Measurements from ENCODE around the gene BAHCC1.

BAHCC1 gene

DNA sequence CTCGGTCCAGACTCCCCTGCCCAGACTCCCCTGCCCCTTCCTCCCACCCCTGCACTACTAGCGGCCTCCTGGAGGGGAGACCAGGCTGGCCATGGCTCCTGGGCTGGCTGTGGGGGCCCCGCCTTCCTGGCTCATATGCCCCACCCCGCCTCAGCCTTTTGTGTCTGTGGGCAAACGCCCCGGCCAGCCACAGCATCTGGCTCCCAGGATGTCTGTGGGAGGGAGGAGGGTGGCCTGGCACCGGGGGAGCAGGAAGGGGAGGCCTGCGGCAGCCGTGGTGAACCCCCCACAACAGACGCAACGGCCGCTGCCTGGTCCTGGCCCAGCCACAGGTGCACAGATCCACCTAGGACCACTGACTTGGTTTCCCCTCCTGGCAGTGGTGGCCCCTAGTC is 32.9 kb downstream of the BAHCC1 start:
- DNase-seq = no peak

DNA sequence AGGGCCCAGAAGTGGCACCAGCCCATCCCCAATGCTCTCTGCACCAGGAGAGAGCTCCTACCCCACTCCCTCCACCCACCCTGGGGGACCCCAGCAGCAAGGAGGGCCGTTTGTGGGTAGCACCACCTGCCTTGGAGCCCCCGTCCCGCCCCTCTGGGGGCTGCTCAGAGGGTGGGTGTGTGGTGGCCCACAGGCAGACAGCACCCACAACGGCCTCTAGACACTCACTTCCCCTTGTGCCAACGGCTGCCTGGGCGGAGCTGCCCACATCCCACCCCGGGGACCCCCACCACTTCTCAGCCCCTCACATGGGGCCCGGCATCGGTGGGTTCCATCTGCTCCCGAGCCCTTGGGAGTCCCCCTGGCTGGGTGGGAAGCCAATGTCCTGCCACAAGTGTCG is 33.3 kb downstream of the BAHCC1 start:
- DNase-seq = no peak

DNA sequence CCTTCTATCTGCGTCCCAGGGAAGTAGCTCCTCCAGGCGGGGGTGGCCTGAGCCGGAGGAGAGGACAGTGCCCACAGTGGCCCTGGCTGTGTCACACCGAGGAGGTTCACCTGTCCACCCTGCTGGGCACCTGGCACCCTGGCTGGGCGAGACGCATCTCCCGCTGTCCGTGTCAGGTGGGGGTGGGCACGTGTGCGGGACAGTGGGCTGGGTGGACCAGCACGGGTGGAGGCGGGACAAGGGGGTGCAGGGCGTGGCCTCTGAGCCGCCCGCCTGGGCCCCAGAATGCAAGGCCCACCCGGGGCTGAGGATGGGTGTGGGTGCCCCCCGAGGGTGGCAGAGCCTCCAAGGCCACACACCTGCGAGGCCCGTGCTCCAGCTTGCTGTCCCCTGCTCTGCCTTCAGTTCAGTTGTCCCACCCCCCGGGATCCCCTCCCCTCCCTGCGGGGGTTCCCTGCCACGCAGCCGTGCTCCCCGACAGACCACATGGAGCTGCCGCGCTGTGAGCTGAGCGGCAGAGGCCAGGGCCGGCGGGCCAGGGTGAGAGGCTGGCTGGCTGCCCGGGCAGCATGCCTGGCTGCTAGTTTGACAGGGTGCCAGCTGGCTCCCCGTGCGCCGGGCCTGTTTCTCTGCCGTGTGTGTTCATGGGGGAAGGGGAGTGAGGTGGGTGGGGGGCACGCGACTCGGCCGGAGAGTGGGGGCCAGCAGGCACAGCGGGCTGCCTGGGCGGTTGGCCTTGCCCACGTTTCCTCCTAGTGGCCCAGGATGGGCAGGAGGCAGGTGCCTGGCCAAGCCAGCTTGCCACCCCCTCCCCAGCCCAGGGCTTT is 33.9 kb downstream of the BAHCC1 start:
- no peak for DNase-seq

DNA sequence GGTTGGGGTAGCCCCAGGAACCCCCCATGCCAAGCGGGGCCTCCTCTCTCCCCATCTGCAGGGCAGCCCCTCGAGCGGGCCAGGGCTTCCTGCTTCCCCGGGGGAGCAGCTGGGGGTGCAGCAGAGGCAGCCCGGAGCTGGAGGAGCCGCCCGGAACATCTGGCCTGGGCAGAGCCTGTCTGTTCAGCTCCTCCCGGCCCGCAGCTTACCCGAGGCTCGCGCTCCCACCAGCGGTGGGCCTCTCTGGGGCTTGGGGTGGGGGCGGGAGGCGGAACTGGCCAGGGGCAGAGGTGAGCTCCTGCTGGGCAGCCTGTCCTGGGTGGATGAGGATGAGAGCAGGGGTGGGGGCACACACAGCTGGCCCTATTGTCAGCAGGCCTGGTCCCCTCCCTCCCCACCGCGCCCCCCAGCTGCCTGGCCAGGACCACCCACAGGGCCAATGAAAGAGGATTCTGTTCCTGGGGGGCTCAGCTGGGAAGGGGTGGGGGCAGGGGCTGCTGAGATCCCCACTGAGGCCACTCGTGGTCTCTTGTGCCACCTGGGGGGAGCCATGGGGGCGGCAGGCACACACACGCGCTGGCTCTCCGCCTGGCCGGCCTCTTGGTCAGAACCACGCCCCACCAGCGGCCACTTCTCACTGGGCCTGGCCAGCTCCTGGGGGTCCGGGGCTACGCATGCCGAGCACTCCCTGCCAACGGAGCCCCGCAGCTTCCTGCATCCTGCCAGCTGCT is 34.7 kb downstream of the BAHCC1 start:
- no peak for DNase-seq

DNA sequence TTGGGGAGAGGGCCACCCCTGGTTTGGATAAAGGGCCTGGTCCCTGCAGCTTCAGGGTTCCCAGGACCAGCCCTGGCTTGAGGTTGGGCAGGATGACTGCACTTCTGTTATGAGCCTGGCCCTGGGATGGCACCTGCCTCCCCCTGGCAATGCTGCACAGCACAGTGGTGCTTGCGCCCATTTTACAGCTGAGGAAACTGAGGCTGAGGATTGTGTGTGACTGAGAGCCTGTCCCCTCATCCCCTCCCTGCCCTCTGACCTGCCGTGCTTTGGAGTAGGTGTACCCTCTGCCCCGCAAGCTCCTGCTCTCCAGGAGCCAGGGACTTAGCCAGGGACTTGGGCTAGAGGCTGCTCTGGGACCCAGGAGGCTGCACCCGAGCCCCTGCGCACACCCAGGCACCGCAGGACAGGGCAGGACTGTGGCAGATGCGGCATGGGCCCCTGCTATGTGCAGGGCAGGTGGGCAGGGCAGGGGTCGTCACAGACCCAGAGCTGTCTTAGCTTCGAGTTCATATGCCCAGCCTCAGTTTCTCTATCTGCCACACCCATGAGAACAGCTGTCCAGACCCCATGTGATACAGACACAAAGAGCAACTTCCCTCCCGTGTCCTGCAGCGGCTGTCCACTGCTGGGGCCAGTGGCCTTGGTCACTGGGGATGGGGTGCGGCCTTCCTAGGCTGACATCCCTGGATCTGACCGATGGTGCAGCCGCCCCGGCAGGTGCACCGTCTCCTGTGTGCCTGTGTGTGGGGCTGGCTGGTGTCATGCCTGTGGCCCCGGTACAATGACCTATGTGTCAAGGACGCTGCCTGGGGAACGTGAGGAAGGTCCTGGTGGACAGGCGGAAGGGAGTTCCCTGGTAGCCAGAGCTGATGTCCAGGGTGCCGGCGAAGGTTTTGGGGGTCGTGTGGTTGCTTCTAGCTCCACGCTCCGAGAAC is 36.6 kb downstream of the BAHCC1 start:
- no peak for DNase-seq

DNA sequence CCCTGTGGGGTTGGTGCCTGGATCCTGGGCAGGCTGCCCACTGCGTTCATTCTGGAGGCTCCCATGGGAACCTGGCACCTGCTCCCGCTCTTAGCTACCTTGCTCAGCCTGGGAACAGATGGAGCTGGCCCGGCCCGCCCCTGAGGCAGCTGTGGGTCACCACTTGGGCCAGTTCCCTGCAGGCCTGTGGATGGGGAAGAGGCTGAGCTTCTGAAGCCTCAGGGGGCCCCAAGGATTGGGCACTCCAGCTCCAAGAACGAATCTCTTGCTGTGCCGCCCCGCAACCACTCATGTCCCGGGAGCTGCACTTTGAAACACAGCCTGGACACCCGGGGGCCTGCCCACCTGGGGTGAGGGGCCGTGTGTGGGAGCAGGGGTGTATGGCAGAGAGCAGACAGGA is 37.7 kb downstream of the BAHCC1 start:
- no peak for DNase-seq

DNA sequence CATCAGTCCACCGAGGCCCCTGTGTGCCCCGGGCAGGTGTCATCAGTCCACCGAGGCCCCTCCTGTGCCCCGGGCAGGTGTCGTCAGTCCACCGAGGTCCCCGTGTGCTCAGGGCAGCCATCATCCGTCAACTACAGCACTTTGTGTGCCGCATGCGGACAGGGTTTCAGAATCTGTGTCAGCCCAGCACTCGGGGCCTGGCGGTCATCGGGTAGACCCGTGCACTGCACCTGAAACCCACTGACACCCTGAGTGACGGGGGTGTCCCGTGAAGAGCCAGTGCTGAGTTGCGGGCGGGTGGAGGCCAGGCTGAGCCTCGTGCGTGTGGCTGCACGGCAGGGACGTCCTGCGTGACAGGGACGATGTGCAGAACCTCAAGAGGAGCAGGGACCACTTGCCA is 38.4 kb downstream of the BAHCC1 start:
- DNase-seq = no peak

DNA sequence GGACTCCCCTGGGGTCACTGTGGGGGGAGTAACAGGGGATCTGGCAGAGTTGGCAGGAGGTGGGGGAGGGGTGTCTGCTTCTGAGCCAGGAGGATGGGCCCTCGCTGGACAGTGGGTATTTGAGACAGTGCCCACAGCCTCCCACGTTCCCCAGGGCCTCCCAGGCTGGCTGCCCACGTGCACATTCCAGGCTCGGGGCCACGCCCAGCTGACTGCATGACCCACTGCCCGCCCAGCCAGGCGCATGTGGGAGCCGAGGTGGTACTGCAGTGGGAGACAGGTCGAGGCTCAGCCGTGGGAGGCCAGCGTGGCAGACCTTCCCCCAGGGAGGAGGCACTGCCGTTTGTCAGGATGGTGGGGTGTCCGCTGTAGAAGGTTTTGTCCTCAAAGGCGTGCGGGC is 38.8 kb downstream of the BAHCC1 start:
- DNase-seq = no peak

DNA sequence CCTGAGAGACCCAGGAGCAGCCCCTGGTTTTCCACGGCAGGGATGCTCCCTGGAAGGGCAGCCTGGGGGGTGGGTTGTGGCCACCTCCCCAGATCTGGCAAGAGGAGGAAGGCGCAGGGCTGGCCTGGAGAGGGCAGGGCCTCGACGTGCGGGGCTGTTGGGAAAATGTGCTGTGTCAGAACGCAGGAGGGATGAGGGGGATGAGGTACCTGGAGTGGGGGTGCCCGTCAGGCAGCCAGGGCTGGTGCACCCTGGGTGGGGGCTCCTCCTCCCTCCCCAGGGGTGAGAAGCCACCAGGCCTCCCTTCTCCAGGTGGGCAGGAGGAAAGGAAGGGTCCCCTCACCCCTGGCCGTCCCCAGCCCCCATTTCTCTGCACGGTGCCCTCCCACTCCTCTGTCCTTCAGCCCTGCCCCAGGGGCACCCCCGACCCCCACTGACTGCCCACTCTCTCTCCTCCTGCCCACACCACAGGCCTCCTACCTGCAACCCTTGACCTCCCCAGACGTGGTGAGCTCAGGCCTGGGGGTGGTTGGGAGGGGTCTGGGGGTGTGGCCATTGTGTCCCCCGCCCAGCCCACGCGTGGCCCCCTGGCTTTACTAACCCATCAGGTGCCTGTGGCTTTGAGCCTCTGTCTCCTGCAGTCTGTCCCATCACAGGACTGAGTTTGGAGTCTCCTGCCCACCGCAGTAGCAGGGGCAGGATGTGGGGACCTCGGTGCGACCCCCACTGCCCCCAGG is 39.6 kb downstream of the BAHCC1 start:
- DNase-seq = no peak

DNA sequence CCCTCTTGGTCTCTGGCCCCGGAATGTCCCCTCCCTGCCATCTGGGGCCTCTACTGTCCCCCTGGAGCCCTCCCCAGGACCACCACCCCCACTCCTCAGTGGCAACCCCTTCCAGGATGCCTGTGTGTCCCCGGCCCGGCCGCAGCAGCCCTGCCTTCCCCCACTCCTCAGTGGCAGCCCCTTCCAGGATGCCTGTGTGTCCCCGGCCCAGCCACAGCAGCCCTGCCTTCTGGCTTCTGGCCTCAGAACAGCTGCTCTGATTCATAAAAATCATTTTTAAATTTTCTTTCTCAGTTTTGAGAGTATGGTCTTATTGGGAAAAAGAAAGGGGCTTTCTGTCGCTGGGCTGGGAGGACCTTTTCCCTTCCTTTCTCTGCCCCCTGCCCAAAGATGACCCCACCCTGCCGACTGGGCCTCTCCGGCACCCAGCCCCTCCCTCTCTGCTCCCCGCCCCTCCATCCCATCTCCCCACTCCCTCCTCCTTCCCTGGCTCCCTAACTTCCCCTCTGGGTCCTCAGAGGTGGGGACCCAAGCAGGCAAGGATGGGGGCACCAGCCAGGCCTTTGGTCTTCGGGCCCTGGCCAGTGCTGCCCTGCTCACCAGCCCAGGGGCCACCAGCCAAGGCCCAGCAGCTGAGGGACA is 40.5 kb downstream of the BAHCC1 start:
- DNase-seq = no peak

DNA sequence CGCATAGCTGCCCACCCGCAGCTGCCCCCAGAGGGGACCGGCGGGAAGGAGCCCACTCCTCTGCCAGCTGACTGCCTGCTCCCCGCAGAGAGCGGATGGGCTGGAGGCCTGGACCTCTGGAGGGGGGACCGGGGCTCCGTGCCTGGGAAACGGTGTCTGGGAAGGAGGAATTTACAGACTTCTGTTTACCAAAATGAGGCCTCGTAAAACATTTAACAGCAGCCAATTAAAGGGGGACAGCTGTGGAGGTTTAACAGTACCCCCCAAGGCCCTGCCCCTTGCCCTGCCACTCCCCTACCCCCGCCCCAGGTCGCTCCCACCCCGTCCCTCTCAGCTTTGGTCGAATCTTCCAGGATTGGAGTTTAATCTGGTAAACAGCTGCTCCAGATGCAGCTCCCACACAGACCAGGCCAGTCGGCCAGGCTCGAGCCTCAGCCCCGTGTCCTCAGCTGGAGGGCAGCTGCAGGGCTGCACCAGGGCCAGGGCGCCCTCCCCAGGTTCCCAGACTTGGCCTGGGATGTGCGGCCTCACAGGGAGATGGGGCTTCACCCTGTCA is 41.1 kb downstream of the BAHCC1 start:
- DNase-seq = no peak

DNA sequence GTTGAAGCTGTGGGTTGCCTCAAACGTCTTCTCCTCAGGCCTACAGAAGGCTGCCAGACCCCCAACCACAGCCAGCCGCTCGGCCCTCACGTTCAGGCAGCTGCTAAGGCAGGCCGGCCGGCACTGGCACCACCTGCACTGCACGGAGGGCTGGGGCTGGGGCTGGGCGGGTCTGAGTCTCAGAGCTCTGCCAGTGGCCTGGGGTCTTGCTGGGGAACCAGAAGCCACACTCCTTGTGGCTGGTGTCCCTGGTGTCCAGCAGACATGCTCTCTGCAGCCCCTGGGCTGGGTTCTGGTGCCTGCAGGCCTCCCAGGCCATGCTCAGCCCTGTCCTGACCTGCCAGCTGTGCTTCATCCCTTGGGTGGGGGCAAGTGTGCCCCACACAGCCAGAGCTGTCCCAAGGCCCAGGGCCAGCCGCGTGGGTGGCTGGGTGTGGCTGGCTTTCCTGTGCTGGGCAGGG is 42.0 kb downstream of the BAHCC1 start:
- no peak for DNase-seq

DNA sequence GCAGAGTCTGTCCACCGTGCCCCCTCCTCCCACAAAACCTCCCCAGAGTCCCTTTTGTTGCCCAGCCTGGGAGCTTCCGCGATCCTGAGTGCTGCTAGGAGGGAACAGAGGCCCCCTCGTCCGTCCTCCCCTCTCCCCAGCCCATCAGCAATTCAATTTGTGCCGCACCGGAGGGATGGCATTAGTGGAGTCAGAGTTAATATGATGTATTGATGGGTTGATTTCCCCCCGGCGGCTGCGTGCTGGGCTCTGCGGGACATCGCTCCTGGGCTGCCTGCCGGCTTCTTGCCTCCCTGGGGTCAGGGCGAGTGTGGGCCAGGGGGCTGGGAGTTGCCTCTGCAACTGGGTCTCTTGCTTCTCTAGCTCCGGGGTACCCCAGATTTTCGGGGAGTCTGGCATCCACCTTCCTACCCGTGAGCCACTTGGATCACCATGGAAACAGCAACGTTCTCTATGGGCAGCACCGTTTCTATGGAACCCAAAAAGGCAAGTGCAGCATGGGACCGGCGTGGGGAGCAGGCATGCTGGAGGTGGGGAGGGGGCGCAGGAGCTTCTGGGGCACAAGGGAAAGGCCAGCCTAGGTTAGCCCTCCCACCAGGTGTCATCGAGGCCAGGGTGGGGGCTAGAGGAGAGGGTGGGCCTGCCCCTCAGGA is 42.9 kb downstream of the BAHCC1 start:
- no peak for DNase-seq

DNA sequence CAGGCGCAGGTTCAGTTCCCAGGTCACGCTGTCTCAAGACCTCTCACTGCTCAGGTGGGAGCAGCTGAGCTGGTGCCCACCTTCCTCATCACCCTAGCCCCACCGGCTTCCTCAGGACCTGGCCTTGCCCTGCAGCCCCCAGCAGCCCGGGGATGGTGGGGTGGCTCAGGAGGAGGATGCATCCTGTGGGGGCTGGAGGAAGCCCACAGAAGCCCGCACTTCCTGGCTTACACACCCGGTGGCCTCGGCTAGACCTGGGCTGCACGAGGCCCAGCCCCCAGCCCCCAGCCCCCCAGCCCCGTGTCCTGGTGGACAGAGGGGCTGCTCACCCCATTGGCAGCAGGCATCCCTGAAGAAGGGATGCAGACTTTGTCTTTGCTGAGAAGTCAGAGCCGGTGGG is 43.4 kb downstream of the BAHCC1 start:
- no peak for DNase-seq

DNA sequence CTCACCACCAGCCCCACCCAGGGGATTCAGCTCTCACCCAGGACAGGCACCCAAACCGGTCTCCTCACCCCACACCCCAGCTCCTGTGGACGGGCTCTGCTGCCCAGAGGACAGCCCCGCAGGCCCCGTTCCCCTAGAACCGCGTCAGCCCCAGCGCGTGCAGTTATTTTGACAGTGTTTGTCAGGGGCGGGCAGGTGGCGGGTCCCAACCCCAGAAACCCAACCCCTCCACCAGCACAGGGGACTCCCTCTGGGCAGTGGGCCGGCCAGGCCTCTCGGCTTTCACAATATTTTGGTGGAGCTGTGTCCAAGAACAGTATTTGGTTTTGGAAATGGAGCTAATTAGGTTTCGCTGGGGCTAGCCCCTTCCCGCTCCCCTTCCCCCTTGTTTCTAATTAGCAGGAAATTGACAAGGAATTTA is 44.8 kb downstream of the BAHCC1 start:
- DNase-seq = no peak

DNA sequence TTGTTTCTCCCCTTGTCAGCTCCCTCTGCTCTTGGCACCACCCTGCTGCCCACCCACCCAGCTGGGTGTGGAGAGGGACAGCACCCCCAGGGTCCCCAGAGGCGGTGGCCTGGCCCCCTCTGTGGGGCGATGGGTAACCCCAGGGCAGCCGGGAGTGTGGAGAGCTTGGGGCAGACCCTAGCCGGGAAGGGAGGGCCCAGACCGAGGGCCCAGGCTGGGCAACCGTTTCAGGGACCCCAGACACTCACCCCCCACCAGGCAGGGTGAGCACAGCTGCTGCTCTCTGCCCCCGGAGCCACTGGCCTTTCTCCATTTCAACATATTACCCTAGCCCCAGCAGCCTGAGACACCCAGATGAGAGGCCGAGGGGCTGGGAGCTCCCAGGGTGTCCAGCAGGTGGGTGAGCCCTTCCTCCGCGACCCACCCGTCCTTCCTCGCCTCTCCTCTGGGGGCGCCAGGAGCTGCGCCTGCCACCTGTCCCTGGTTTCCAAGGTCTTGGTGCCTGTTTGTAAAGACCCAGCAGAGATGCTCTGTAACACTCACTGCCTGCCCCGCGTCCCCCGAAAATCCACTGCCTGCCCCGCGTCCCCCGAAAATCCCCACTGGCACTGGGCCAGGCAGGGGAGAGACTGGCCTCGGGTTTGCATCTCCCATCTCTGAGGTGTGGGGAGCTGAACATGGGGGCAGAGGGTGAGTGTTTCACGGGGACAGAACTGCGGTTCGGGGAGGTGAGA is 45.4 kb downstream of the BAHCC1 start:
- DNase-seq = no peak

DNA sequence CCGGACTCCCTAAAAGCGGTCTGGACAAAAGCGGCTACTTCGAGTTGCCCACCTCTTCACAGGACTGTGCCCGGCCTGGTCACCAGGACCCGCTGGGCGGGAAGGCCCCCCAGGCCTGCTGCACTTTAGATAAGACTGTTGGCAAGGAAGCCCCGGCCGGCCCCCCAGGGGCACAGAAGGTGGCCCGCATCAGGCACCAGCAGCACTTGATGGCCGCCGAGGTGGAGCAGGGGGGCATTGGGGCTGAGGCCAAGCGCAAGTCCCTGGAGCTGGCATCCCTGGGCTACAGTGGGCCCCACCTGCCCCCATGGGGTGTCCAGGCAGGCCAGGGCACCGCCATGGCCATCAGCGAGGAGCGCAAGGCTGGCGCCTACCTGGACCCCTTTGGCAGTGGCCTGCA is 47.5 kb downstream of the BAHCC1 start:
- DNase-seq = no peak

DNA sequence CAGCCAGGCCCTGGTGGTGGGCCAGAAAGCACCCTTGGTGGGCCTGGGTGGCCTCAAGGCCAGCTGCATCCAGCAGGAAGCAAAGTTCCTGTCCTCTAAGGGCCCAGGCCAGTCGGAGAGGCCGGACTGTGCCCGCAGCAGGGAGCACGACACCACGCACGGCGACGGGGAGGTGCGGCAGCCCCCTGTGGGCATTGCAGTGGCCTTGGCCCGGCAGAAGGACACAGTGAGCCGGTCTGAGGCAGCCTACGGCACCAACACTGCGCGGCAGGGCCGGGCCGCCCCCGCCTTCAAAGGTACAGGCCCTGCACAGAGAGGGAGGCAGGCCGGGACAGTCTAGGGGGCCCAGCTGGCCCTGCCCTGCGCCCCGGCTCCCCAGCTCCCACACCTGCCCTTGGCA is 48.0 kb downstream of the BAHCC1 start:
- DNase-seq = no peak

DNA sequence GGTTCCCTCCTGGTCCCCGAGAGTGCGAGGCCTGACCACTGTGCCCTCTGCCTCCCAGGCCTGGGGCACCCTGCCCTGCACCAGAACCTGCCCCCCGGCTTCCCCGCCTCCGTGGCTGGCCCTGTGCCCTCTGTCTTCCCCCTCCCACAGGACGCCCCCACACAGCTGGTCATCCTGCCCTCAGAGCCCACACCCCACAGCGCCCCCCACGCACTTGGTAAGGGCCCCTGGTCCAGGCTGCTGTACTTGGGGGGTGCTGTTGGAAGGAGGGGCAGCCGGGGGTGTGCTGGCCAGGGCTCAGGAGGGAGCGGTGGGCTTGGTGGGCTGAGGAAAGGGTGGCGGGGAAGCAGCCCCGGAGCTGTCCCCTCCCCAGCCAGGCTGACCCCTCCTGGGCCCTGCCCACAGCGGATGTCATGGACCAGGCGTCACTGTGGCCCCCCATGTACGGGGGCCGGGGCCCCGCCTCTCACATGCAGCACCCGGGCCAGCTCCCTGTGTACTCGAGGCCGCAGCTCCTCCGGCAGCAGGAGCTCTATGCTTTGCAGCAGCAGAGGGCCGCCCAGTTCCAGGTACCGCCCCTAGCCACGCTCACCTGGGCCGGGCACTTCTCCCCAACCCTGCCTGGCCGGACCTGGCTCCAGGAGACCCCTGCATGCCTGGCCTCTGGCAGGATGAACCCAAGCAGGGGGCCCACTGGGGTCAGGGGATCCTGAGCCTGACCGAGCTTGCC is 49.5 kb downstream of the BAHCC1 start:
- no peak for DNase-seq

Data from activated CD8-positive, alpha-beta memory T cell treated with anti-CD3 and anti-CD28 coated beads for 24 hours (primary cell).